OCI-LY1 (cell line): ENCODE measurements around the gene GP1BB.

Source experiments
- H2AFZ ChIP-seq: fragments of 200-600 bp; sonication (generic), shearing (Covaris generic); 2 replicates; pipeline ENCODE4 v1.6.0; 2014; ENCODE audit warnings: antibody characterized with exemption, mild to moderate bottlenecking, low read length
- H3F3A ChIP-seq: fragments of 200-600 bp; sonication (generic), shearing (Covaris generic); 2 replicates; pipeline ENCODE4 v1.6.0; 2014; ENCODE audit warnings: mild to moderate bottlenecking, antibody characterized with exemption, low read length, moderate library complexity; ENCODE audit not compliant: insufficient read depth
- H3K27ac ChIP-seq: fragments of 200-600 bp; sonication (generic); 2 replicates; pipeline ENCODE4 v1.5.1; 2014; ENCODE audit warnings: low read length, mixed run types, mild to moderate bottlenecking, low read depth; ENCODE audit not compliant: poor library complexity, severe bottlenecking
- H3K27me3 ChIP-seq: fragments of 200-600 bp; sonication (generic); 2 replicates; pipeline ENCODE4 v1.6.0; 2014; ENCODE audit warnings: antibody characterized with exemption, mild to moderate bottlenecking, low read length, moderate library complexity; ENCODE audit not compliant: insufficient read depth
- H3K36me3 ChIP-seq: fragments of 200-600 bp; sonication (generic); 2 replicates; pipeline ENCODE4 v1.6.1; 2014; ENCODE audit warnings: mild to moderate bottlenecking, antibody characterized with exemption, low read length, moderate library complexity, mixed read lengths; ENCODE audit not compliant: insufficient read depth
- H3K4me1 ChIP-seq: fragments of 200-600 bp; sonication (generic); 2 replicates; pipeline ENCODE4 v1.5.1; 2014; ENCODE audit warnings: mild to moderate bottlenecking, low read length, moderate library complexity; ENCODE audit not compliant: insufficient read depth, severe bottlenecking
- H3K4me2 ChIP-seq: fragments of 200-600 bp; sonication (generic), shearing (Covaris generic); 2 replicates; pipeline ENCODE4 v1.6.1; 2014; ENCODE audit warnings: low read length
- H3K4me3 ChIP-seq: fragments of 200-600 bp; sonication (generic); 2 replicates; pipeline ENCODE4 v1.5.1; 2014; ENCODE audit warnings: low read length, low read depth, mild to moderate bottlenecking, mixed read lengths; ENCODE audit not compliant: poor library complexity, severe bottlenecking
- H3K79me2 ChIP-seq: fragments of 200-600 bp; shearing (Covaris generic); 2 replicates; pipeline ENCODE4 v1.6.1; 2016; ENCODE audit warnings: mixed run types, low read length, mixed read lengths; ENCODE audit not compliant: insufficient read depth
- H3K9ac ChIP-seq: fragments of 200-600 bp; sonication (generic), shearing (Covaris generic); 2 replicates; pipeline ENCODE4 v1.6.1; 2014; ENCODE audit warnings: mild to moderate bottlenecking, low read length, mixed read lengths
- H3K9me2 ChIP-seq: fragments of 200-600 bp; sonication (generic), shearing (Covaris generic); 2 replicates; pipeline ENCODE4 v1.6.1; 2014; ENCODE audit warnings: low read depth, mild to moderate bottlenecking, low read length, mixed read lengths
- H3K9me3 ChIP-seq: fragments of 200-600 bp; shearing (Covaris generic); 2 replicates; pipeline ENCODE4 v1.6.1; 2014; ENCODE audit warnings: low read length, mixed read lengths
- H4K20me1 ChIP-seq: fragments of 200-600 bp; sonication (generic), shearing (Covaris generic); 2 replicates; pipeline ENCODE4 v1.6.0; 2016; ENCODE audit warnings: mild to moderate bottlenecking, low read length; ENCODE audit not compliant: insufficient read depth
- EZH2 ChIP-seq: fragments of 200-600 bp; sonication (generic), shearing (Covaris generic); IDR thresholded peaks from 2 replicates; pipeline ENCODE4 v1.8.0; 2017; ENCODE audit warnings: borderline replicate concordance, mixed run types, mild to moderate bottlenecking, antibody characterized with exemption, low read length, moderate library complexity, mixed read lengths
- TF ChIP-seq, protein P1 (sequence below): fragments of 200-600 bp; sonication (generic), shearing (Covaris generic); IDR thresholded peaks from 2 replicates; pipeline ENCODE4 v1.5.1; 2017; ENCODE audit warnings: mild to moderate bottlenecking, antibody characterized with exemption, low read length, moderate library complexity, mixed read lengths

Gene GP1BB

DNA sequence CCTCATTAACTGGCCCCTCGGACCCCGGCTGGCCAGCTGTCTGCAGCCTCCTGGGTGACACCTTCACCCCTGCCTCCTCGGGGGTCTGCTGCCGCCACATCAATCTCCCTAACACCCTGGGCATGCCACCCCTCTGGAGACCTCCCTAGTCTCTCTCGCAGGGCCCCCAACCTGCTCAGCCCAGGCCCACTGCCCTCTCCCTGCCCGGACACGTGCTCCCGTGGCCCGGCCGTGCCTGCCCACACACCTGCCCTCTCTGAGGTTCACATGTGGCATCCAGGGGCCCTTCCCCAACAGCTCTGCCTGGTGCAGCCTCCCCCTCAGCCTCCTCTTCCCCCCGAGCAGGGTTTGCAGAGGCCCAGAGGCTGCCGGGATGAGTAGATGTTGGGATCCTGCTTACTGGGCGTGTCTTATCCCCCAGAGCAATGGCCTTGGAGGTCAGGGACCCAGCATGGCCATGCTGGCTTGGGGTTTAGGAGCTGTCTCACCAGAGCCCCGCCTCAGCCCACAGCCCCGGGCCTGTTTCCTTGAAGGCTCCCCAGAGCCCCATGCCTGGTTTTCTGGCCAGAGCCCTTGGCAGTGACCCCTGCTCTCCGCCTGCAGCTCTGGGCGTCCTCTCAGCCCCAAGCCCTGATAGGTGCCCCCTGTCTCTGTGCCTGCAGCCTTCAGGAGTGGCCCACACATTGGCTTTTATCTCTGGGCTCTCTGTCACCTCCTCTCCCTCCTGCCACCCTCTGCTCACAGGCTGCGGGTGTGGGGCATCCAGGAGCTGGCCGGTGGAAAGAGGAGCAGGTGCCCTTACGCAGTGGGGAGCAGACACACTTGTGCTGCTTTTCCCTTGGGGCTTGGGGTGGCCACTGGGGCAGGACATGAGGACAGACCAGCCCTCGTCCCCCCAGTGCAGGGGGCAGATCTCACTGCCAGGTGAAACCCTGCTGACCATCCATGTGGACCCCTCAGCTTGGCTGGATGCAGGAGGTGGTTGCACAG lies 34.7 kb upstream of the GP1BB start:
- H3K4me1 ChIP-seq: no peaks in the 10 kb centered on the region
- H2AFZ ChIP-seq: no peak overlapping the region
- no peaks in the 10 kb centered on the region for H3F3A ChIP-seq
- H3K36me3 ChIP-seq: no peaks in the 10 kb centered on the region
- no peak overlapping the region for H3K4me3 ChIP-seq
- H3K9me3 ChIP-seq: 0 out of 2 replicates have a peak, but pooled peaks cover 4% of the 10 kb centered on the region
- no peak overlapping the region for H3K27ac ChIP-seq
- no peak overlapping the region for H3K9ac ChIP-seq
- H3K27me3 ChIP-seq: peaks cover 13% of the 10 kb centered on the region
- no peak overlapping the region for H3K4me2 ChIP-seq
- H4K20me1 ChIP-seq: no peaks in the 10 kb centered on the region
- TF ChIP-seq EZH2: no peak
- TF ChIP-seq, protein P1, sequence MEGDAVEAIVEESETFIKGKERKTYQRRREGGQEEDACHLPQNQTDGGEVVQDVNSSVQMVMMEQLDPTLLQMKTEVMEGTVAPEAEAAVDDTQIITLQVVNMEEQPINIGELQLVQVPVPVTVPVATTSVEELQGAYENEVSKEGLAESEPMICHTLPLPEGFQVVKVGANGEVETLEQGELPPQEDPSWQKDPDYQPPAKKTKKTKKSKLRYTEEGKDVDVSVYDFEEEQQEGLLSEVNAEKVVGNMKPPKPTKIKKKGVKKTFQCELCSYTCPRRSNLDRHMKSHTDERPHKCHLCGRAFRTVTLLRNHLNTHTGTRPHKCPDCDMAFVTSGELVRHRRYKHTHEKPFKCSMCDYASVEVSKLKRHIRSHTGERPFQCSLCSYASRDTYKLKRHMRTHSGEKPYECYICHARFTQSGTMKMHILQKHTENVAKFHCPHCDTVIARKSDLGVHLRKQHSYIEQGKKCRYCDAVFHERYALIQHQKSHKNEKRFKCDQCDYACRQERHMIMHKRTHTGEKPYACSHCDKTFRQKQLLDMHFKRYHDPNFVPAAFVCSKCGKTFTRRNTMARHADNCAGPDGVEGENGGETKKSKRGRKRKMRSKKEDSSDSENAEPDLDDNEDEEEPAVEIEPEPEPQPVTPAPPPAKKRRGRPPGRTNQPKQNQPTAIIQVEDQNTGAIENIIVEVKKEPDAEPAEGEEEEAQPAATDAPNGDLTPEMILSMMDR: no peak
- no peaks in the 10 kb centered on the region for H3K9me2 ChIP-seq
- H3K79me2 ChIP-seq: no peaks in the 10 kb centered on the region

DNA sequence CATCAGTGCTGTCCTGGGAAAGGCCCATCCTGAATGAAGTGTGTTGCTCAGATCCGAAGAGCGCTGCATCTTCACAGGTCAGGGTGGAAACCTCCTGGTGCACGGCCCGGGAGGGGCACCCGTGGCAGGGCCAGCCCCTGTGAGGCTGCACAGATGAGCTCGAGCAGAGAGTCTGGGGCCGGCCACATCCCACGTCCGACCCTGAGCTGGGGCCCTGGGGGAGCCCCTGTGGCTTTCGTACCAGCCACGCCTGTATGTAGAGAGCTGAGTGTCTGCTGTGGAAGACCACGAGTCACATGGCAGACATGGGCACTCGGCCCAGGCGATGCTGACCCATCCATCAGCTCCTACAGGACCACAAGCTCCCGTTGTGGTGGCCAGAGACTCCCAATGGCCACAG lies 33.9 kb upstream of the GP1BB start:
- Histone ChIP-seq H3K9me3 (no peaks in the 10 kb centered on the region), H3K9me2 (no peaks in the 10 kb centered on the region), H3K79me2 (no peaks in the 10 kb centered on the region), H3F3A (no peaks in the 10 kb centered on the region), H2AFZ (no peak overlapping the region), H3K27me3 (peaks cover 8% of the 10 kb centered on the region), H3K36me3 (no peaks in the 10 kb centered on the region), H4K20me1 (no peaks in the 10 kb centered on the region), H3K4me1 (no peaks in the 10 kb centered on the region), H3K9ac (no peak overlapping the region), H3K4me3 (no peak overlapping the region), H3K27ac (no peak overlapping the region), H3K4me2 (no peak overlapping the region)
- TF ChIP-seq EZH2: no peak
- TF ChIP-seq, protein P1: no peak

DNA sequence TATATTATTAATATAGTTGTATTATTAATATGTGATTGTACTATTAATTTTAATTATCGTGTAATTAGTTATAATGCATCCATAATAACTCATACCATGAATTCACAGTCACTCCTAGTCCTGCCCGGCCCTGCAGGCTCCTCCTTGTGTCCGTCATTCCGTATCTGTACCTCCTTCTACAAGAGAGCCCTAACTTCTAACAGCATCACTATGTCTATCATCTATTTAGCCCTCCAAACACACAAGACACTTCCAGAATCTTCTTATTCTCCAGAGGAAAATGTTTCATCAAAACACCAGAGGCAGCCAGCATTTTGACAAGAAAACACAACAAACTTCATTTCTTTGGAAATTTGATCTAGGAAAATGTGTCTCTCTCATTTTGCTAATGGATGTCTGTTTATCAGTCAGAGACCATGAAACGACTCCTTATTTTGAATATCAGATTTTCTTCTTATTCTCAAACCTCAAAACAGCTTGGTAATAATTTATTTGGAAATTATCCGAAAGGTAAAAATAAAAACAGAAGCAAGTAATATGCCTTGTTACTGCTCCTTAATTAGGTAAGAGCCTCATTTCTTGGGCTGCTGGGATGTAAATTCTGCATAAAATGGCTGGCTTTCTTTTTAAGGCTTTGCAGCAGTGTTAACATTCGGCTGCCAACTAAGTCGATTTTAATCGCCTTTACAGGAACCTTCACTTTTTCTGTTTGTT lies 32.2 kb upstream of the GP1BB start:
- Histone ChIP-seq H3K9me3 (no peaks in the 10 kb centered on the region), H3F3A (no peaks in the 10 kb centered on the region), H3K9ac (no peak overlapping the region), H3K36me3 (no peaks in the 10 kb centered on the region), H3K79me2 (no peaks in the 10 kb centered on the region), H3K27ac (no peak overlapping the region), H4K20me1 (no peaks in the 10 kb centered on the region), H3K27me3 (peaks cover 8% of the 10 kb centered on the region), H3K9me2 (no peaks in the 10 kb centered on the region), H3K4me2 (no peak overlapping the region), H3K4me1 (no peaks in the 10 kb centered on the region), H2AFZ (no peak overlapping the region), H3K4me3 (no peak overlapping the region)
- TF ChIP-seq EZH2: no peak
- TF ChIP-seq, protein P1: no peak
